Left ventricle myocardium inferior (tissue), 1 donor: ENCODE data around the gene DNER. TPM values are rescaled to one million over a fixed set of nuclear protein-coding genes. Genes with fewer than 3 reads are reported as not detected.

Source experiments
- DNase-seq: peaks from one replicate; pipeline ENCODE4 v3.0.0-alpha.2; 2020
- H3K27ac ChIP-seq: fragments of 200-600 bp; replicated peaks from 2 replicates; pipeline ENCODE4 v1.8.0; 2021
- H3K27me3 ChIP-seq: fragments of 200-600 bp; 2 replicates; pipeline ENCODE4 v1.8.0; 2021; ENCODE audit warnings: low read depth
- H3K36me3 ChIP-seq: fragments of 200-600 bp; 2 replicates; pipeline ENCODE4 v1.8.0; 2021
- H3K4me1 ChIP-seq: fragments of 200-600 bp; 2 replicates; pipeline ENCODE4 v1.8.0; 2021
- H3K4me3 ChIP-seq: fragments of 200-600 bp; 2 replicates; pipeline ENCODE4 v1.8.0; 2021; ENCODE audit warnings: mild to moderate bottlenecking, moderate library complexity
- H3K9me3 ChIP-seq: fragments of 200-600 bp; replicated peaks from 2 replicates; pipeline ENCODE4 v1.8.0; 2021
- intact Hi-C: fragments of 100-400 bp; cut with micrococcal nuclease; formaldehyde crosslinking; loops from one replicate; pipeline ENCODE4 v1.11.0; 2022
- total RNA-seq: library from RNA; stranded (reverse); fragmentation: NEBNext Ultra II Directional; extraction: Animal tissue kit (Norgen Biotek cat#: 25700); gene quantifications from one replicate; pipeline ENCODE4 v1.2.1, GENCODE V29; 2021
- TF ChIP-seq, protein P1 (sequence below): fragments of 200-600 bp; IDR thresholded peaks from 2 replicates; pipeline ENCODE4 v1.8.0; 2021; ENCODE audit warnings: antibody characterized with exemption, mild to moderate bottlenecking, borderline replicate concordance
- donor health status: DM: no; HTN: yes; CAD: no; lungs with severe emphysema.

Gene DNER
- total RNA-seq, 1 donor from 2014 or later, result 2.3 TPM

DNA sequence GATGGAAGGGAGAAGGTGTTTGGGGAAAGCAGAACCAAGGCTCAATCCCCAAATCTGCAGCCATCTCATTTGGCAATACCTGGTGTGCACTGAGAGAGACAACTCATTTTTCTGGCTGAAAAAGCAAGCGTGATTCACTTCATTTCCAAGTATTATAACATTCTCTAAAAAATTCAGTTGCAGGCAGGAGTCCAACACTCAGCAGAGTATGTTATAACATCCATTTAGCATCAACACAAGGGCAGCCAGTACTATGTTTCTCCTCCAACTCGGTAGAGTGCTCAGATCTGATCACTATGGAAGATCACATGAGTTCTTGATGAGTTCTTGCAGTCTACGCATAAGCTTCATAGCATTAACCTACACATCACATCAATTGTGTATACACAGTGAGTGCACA is 343.8 kb downstream of the DNER start:
- Histone ChIP-seq H3K9me3 (peaks cover 7% of the 10 kb centered on the region), H3K4me3 (no peak overlapping the region), H3K27me3 (no peaks in the 10 kb centered on the region), H3K4me1 (no peaks in the 10 kb centered on the region), H3K36me3 (no peaks in the 10 kb centered on the region), H3K27ac (no peak overlapping the region)
- intact Hi-C loops, result no loop called here
- DNase-seq, result no peak
- TF ChIP-seq, protein P1, sequence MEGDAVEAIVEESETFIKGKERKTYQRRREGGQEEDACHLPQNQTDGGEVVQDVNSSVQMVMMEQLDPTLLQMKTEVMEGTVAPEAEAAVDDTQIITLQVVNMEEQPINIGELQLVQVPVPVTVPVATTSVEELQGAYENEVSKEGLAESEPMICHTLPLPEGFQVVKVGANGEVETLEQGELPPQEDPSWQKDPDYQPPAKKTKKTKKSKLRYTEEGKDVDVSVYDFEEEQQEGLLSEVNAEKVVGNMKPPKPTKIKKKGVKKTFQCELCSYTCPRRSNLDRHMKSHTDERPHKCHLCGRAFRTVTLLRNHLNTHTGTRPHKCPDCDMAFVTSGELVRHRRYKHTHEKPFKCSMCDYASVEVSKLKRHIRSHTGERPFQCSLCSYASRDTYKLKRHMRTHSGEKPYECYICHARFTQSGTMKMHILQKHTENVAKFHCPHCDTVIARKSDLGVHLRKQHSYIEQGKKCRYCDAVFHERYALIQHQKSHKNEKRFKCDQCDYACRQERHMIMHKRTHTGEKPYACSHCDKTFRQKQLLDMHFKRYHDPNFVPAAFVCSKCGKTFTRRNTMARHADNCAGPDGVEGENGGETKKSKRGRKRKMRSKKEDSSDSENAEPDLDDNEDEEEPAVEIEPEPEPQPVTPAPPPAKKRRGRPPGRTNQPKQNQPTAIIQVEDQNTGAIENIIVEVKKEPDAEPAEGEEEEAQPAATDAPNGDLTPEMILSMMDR, result no peak

DNA sequence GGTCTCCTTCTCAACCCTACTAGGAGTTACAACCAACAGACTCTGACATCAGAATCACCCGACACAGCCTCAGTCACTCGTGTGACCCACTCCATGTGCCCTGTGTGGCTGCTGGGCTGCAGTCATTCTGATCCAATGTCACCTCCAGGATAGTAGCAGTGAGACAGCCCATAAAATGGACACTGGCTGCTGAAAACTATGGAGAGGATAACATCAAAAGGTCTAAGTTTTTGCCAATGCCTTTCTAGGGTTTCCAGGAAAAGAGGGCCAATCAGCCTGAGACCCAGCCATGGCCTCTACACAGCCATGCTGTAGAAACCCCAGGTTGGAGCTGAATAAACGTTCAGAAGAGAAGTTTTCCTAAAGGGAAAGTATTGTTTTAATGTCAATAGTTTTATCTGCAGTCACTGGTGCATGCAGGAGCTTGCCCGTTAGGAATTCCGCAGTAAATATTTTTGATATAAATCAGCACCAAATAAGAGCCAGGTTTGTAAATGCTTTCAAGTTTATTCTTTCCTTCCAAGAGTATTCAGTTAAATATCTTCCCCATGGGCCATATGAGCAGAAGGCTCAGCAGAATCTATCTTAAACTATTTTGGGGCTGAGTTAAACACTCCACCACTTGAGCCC is 351.1 kb downstream of the DNER start:
- no peak for DNase-seq
- no peak overlapping the region for H3K4me3 ChIP-seq
- no peaks in the 10 kb centered on the region for H3K4me1 ChIP-seq
- TF ChIP-seq, protein P1, result no peak
- no peaks in the 10 kb centered on the region for H3K9me3 ChIP-seq
- H3K27me3 ChIP-seq, result no peaks in the 10 kb centered on the region
- H3K27ac ChIP-seq, result no peak overlapping the region
- H3K36me3 ChIP-seq, result no peaks in the 10 kb centered on the region
- intact Hi-C loops, result no loop called here

DNA sequence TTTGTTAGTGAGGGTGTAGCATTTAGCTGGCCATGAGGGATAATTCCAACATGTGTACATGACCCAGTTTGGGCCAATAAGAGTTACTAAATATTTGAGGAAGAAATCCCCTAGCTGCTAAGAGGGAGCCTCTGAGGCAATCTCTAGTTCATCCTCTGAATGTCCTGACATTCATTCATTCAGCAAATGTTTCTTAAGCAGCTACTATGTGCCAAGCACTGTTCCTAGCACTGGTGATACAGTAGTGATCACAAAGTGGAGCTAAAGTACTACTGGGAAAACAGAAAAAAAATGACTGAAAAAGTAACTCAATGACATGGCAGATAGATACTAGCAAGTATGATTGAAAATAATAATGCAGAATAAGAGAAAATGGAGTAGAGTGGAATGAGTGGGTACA is 363.5 kb downstream of the DNER start:
- H3K4me1 ChIP-seq, result no peaks in the 10 kb centered on the region
- peaks cover 11% of the 10 kb centered on the region for H3K9me3 ChIP-seq
- no peak for DNase-seq
- TF ChIP-seq, protein P1, result peak; percentile 22
- intact Hi-C loops, result no loop called here
- no peaks in the 10 kb centered on the region for H3K36me3 ChIP-seq
- no peak overlapping the region for H3K4me3 ChIP-seq
- no peaks in the 10 kb centered on the region for H3K27me3 ChIP-seq
- H3K27ac ChIP-seq, result no peak overlapping the region

DNA sequence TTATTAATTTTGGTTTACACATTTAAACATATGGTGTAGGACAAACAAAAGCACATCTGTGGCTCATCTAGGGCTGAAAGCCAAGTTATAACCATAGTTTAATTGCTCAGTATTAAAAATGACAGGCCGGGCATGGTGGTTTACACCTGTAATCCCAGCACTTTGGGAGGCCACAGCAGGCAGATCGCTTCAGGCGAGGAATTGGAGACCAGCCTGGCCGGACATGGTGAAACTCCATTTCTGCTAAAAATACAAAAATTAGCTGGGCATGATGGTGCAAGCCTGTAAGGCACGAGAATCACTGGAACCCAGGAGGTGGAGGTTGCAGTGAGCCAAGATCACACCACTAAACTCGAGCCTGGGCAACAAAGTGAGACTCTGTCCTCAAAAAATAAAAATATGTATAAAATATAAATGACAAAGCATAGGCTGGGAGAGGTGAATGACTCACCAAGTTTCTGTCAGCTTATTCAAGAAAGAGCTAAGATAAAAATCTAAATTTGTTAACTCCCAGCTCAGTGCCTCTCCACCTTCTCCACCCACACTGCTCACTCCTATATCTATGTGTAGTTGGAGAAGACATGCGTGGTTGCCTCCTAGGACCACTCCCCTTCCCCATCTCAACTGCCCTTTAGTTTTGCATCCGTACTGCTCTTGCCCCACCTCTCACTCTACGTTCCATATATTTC is 364.1 kb downstream of the DNER start:
- Histone ChIP-seq H3K9me3 (peaks cover 11% of the 10 kb centered on the region), H3K4me1 (no peaks in the 10 kb centered on the region), H3K27ac (no peak overlapping the region), H3K4me3 (no peak overlapping the region), H3K36me3 (no peaks in the 10 kb centered on the region), H3K27me3 (no peaks in the 10 kb centered on the region)
- TF ChIP-seq, protein P1, result no peak
- DNase-seq, result no peak
- intact Hi-C loops, result no loop called here

DNA sequence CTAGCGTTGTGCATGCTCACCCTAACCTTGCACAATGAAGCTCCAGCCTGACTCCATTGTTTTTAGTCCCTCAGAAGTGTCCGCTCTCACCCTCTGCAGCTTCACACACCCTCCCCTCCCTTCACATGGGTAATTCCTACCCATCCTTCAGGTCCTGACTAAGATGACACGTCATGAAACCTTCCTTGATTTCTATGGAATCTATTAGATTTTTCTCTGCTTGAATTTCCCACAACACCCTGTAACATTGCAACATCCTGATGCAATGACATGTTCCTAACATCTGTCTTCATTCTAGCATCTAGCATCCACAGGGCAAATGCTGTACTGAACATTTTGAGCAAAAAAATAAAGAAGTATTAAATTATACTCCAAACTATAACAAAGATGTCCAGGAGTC is 366.2 kb downstream of the DNER start:
- no peaks in the 10 kb centered on the region for H3K4me1 ChIP-seq
- H3K27ac ChIP-seq, result no peak overlapping the region
- no peaks in the 10 kb centered on the region for H3K27me3 ChIP-seq
- DNase-seq, result no peak
- no peak overlapping the region for H3K4me3 ChIP-seq
- no peaks in the 10 kb centered on the region for H3K36me3 ChIP-seq
- intact Hi-C loops, result no loop called here
- TF ChIP-seq, protein P1, result no peak
- H3K9me3 ChIP-seq, result peaks cover 11% of the 10 kb centered on the region
